Peyer's patch (tissue), 4 donors: ENCODE measurements around the gene CDC25C.

ENCODE experiments used
- CTCF ChIP-seq, 6 experiments: fragments of 450-650 bp in 4 of 6; fragments of 200-600 bp in 2 of 6; sonication (generic) in 1 of 6; IDR thresholded peaks; one replicate each; pipeline ENCODE4 v1.5.1; 2017 to 2019; ENCODE audit warnings: antibody characterized with exemption in 6 of 6, mild to moderate bottlenecking in 3 of 6, moderate library complexity in 1 of 6
- POLR2A ChIP-seq, 2 donors: fragments of 450-650 bp; IDR thresholded peaks; one replicate each; pipeline ENCODE4 v1.5.1; 2017; ENCODE audit warnings: antibody characterized with exemption in 2 of 2, mild to moderate bottlenecking in 2 of 2, moderate library complexity in 2 of 2

- TF ChIP-seq CTCF (IDR thresholded peaks at IDR 0.05): no peak
- no peak for TF ChIP-seq POLR2A (IDR thresholded peaks at IDR 0.05)
Observed at GRCh38 chr5:138331449-138332368, at the start of gene CDC25C.
